Epithelial cell of esophagus (primary cell): Measurements from ENCODE around the gene HPCAL1.

Experiments used
- DNase-seq: peaks from one replicate; pipeline ENCODE4 v3.0.0; 2010; ENCODE audit warnings: low read depth
- H3K4me3 ChIP-seq: 2 replicates; pipeline ENCODE4 v1.5.1; 2011; ENCODE audit warnings: mild to moderate bottlenecking, low read length, control low read depth
- CTCF ChIP-seq: IDR thresholded peaks from 2 replicates; pipeline ENCODE4 v1.5.1; 2011; ENCODE audit warnings: low read depth, mild to moderate bottlenecking, low read length, control low read depth, inconsistent platforms; ENCODE audit not compliant: insufficient read depth; ENCODE audit errors: missing control alignments

Gene HPCAL1

GRCh38 chr2:10329880-10330699, 27.4 kb downstream of the HPCAL1 start:
- peak; percentile 16 for DNase-seq
- no peak overlapping the region for H3K4me3 ChIP-seq
- no peak for TF ChIP-seq CTCF

DNA sequence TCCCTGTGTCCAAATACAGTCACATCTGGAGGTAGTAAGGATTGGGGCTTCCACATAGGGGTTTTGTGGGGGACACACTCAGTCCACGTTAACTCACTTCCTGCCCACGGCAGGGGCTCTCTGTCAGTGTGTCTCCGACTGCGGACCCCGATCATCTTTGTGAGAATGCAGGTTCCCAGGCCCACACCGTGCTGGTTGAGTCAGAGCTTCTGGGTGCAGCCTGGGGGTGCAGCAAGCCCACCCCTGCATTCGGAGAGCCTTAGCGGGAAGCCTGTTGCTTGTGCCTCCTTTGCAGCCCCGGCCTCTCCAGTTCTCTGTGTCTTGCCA, 28.0 kb downstream of the HPCAL1 start:
- H3K4me3 ChIP-seq = no peak overlapping the region
- no peak for DNase-seq

DNA sequence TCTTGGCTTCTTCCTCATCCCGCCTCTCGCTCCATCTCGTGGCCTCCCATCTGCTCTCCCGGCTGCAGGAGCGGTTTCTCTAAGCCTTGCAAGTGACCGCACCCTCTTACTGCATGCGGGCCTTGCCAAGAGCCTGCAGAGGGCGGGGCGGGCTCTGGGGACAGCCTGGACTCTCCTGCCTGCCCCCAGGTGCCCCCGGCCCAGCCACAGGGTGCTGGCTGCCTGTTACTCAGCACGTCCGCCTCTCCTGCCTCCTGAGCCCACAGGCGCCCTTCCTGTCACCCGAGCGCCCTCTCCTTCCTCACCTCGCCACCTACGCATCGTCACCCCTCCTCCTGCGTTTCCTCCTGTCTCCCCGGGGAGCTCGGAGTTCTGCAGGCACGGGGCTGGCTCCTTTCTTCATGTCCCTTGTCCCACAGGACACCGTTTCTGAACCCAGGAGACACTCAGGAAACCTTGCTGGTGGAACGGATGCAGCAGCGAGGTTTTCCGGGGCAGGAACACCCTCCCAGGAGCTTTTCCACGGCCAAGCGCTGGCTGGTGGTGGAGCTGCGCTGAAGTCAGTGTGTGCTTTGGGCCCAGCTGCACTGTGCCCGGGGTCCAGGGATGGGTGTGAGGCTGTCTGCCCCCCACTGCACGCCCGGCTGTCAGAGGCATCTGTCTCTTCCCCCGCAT, 28.5 kb downstream of the HPCAL1 start:
- no peak for DNase-seq
- H3K4me3 ChIP-seq = no peak overlapping the region
- no peak for TF ChIP-seq CTCF

More for the DNA sequence above, 28.0 kb downstream of the HPCAL1 start:
- TF ChIP-seq CTCF = no peak

DNA sequence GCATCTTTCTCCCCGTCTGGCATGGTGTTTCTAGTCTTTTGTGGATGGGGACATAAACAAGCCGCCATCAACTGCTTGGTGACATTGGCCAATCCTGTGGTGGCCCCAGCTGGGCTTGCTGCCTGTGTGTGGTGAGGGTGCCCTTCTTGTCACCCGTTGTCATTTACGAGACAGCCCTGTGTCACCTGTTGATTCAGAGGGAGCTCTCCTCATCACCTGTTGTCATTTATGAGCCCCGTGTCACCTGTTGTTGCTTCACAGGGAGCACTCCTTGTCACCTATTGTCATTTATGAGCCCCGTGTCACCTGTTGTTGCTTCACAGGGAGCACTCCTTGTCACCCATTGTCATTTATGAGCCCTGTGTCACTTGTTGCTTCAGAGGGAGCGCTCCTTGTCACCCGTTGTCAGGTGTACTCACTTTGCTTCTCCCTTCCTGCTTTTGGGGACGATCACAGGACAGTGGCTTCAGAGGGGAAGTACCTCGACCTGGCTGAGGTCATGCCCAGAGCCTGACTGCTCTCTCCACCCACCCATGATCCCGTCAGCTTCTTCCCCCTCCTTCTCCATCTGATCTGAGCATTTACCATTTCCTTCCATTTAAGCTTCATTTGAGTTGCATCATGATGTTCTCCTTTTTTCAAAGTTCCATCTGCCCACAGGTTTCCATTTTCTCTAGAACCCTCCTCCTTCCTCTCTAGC, 29.1 kb downstream of the HPCAL1 start:
- DNase-seq = no peak
- no peak for TF ChIP-seq CTCF
- no peak overlapping the region for H3K4me3 ChIP-seq

GRCh38 chr2:10332402-10333246, 29.9 kb downstream of the HPCAL1 start:
- TF ChIP-seq CTCF = no peak
- H3K4me3 ChIP-seq = no peak overlapping the region
- DNase-seq = no peak

DNA sequence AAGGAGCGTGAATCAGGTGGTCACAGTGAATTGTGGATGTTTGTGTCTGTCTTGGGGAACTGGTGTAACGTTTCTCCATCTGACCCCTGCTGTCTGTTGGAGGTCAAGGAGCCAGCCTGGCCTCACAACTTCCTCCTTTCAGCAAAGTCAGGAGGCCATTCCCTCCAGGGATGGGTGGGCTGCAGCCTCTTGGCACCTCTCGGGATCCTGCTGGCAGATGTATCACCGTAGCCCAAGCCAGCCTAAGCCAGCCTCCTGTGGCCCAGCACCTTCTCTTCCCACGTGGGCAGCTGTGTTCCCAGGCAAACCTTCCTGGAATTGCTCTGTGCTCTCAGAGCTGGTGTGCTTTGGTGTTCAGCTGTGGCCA, 30.5 kb downstream of the HPCAL1 start:
- TF ChIP-seq CTCF = no peak
- no peak for DNase-seq
- no peak overlapping the region for H3K4me3 ChIP-seq
